Measurements from ENCODE around the gene SDK1. TPM values are rescaled to one million over a fixed set of nuclear protein-coding genes. Genes with fewer than 3 reads are reported as not detected.

The SDK1 gene
- total RNA-seq, 1 donor from 2014 or later: 7.5 TPM

GRCh38 chr7:4162884-4163564 is 862.0 kb downstream of the SDK1 start:
- DNase-seq: no peak

- no peak for DNase-seq
Observed at GRCh38 chr7:4163565-4164203, 862.6 kb downstream of the SDK1 start.

DNA sequence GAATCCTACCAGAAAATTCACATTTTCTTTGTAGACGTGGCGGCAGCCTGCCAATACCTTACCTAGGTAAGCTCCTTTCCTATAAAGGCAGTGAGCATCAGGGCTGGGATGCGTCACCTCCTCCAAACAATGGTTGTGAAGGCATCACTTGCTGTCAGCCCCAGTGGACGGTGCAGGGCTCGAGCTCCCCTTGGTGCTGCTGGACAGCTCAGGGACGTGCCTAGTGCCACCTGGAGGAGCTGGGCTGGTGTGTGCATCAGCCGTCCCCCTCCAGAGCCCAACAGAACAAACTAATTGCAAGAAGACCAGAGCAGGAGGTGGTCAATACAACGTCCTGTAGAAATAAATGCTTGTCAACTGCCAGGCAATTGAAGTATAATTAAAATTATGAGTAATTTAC is 863.5 kb downstream of the SDK1 start:
- no peak for DNase-seq

DNA sequence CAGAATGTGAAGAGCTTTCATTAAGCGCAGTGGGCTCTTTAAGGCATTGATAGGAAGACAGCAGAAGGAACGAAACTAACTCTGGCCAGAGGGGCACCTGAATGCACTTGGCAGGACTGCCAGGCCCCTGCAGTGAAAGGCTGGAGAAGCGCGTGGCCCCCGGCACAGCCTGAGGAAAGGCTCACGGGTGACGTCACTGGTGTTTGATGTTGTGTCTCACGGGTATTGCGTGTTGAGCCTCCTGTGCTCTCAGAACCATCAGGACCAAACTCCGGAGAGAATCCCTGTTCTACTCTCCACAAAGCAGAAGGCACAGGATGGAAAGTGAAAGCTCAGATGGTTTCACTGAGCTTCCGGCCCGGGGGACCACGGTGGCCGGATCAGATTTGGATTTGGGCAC is 865.3 kb downstream of the SDK1 start:
- no peak for DNase-seq

DNA sequence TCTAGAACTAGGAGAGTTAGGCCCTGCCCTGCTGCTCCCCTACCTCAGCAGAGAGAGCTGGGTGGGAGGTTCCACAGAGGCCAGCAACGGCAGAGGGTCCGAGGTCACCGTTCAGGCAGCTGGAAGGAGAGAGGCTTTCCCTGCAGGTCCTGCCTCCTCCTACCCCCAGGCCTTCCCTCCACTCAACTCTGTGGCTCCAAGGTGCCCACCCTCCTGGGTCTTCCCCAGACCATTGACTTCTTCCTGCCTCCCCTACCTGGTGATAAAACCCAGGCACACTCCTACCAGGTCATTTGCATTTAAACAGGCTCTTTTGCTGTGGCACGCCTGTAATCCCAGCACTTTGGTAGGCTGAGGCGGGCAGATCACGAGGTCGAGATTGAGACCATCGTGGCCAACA is 865.8 kb downstream of the SDK1 start:
- no peak for DNase-seq

- DNase-seq: no peak
Observed at GRCh38 chr7:4167385-4167910, 866.4 kb downstream of the SDK1 start.

DNA sequence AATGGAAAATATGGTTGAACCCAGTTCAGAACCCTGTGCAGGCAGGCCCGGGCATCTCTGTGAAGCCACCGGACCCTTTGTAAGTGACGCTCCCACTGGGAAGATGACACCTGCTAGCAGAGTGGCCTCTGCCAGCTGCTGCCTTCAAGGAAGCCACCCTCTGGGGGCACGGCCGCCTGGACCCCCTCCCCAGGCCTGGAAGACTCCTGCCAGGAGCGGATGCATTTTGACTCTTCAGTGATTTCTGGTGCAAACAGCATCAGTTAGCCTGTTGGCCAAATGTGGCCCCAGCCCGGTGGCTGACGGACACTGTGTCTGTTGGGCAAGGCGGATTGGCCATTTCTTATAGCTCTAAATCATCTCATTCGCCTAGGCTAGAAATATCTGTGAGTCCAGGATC is 867.0 kb downstream of the SDK1 start:
- no peak for DNase-seq

GRCh38 chr7:4168541-4168940 is 867.5 kb downstream of the SDK1 start:
- DNase-seq: no peak

- no peak for DNase-seq
Observed at GRCh38 chr7:4169455-4169854, 868.4 kb downstream of the SDK1 start.

DNA sequence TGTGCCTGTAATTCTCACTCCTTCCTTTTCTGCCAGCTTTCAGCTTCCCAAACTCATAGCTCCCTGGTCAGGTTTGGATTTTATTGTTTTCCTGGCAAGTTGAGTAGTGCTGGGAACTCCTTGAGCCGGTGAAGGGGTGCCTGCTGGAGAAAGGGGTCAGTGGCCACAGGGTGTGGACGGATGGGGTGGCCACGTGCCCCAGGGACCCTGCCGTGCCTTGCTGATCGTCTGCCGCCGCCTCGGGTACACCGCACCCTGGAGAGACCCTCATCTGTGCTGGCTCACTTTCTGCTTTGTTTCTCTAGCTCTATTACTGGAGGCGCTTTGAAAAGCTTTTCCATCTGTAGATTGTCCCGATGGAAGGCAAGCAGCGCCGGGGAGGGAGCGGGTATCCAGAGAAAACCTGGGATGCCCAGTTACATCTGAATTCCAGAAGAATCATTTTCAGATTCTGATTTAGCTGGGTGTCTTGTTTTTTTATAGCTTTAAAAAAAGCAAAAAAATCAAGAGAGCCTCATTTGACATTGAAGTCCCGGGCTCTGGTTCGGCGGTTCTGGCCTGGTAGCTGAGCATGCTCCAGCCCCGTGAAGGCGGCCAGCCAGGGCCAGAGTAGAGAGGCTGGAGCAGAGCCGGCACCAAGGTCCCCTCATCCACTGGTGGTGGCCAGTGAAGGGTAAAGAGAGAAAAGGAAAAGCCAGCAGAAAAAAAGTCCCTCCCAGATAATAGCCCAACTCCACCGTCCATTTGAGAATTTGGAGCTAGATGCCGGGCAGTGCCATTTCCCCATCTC is 870.1 kb downstream of the SDK1 start:
- no peak for DNase-seq

GRCh38 chr7:4172883-4173282 is 871.8 kb downstream of the SDK1 start:
- no peak for DNase-seq

DNA sequence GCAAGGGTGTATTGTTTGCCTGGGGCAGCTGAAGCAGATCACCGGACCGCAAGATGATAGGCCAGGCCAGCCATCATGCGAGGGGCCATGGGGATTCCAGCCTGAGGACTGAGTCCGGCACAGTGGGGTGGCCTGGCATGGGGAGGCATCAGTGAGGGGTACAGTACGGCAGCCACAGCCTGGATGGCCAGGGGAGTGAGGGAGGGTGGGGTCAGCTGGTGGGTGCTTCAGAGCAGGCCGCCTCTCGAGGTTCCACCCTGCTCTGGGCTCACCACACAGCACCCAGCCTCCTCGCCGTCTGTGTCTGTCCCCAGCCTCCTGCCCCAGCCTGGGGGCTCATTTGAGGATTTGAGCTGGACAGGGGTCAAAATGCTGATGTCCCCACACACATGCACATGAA is 872.6 kb downstream of the SDK1 start:
- no peak for DNase-seq

- no peak for DNase-seq
Observed at GRCh38 chr7:4174016-4174415, 873.0 kb downstream of the SDK1 start.

- no peak for DNase-seq
Observed at GRCh38 chr7:4174451-4174850, 873.4 kb downstream of the SDK1 start.

- DNase-seq: no peak
Observed at GRCh38 chr7:4174884-4175283, 873.8 kb downstream of the SDK1 start.

GRCh38 chr7:4175346-4175973 is 874.4 kb downstream of the SDK1 start:
- no peak for DNase-seq

- DNase-seq: no peak
Observed at GRCh38 chr7:4177001-4177400, 875.9 kb downstream of the SDK1 start.

- DNase-seq: no peak
Observed at GRCh38 chr7:4178416-4178815, 877.4 kb downstream of the SDK1 start.

DNA sequence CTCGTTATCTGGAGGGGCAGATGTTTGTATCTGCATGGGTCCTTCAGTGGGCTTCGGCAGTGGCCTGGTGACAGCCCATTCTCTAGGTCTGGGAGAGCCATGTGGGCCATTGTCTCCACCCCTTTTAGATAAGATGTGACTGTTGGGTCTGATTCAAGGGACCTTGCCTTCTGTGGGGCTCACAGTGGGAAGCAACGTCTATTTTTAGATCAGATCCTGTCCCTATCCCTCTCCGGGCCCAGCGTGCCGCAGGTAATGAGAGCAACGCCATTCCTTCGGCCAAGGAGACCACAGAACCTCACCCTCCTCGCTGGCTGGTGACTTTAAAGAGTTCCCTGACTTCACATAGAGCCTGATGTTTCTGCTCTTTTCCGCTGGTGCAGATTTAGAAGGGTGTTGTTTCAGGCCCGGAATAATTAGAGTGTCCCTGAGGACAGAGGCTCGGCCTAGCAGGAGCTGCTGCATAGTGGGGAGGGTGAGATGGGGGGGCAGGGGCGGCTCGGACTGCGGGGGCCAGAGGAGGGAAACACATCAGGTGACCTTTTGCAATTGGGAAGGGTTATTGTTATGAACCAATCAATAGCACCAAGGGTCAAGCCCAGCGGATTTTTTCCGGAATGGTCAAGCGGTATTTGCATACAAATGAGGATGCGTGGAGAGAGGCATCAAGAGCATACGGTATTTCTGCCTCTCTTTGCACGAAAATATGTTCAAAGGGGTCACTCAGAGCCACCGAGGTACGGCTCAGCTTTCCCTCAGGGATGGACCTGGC is 878.0 kb downstream of the SDK1 start:
- no peak for DNase-seq

DNA sequence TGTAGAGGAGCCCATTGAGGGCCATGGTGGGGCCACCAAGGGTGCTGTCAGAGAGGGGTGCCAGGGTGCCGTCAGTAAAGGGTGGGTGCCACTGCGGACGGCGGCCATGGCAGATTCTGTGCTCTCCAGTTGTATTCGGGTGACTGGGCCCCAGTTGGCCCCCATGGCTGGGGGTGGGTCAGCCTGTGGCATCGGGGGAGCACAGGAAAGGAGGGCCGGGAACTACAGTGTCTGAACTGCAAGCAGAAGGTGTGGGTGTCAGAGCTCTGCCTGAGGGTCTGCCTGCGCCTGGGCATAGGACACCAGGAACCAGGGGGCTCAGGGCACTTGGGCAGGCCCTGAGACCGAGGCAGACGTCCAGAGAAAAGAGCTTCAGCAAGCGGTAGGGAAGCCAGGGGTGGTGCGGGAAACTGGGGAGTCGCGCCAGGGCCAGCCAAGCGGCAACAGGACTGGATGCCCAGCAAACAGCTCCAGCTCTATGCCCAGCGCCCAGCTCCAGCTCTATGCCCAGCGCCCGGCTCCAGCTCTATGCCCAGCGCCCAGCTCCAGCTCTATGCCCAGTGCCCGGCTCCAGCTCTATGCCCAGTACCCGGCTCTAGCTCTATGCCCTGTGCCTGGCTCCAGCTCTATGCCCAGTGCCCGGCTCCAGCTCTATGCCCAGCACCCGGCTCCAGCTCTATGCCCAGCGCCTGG is 878.8 kb downstream of the SDK1 start:
- no peak for DNase-seq

- DNase-seq: no peak
Observed at GRCh38 chr7:4181446-4181845, 880.4 kb downstream of the SDK1 start.
